HG03097 (cell line): Measurements from ENCODE around the gene PSD4.

ENCODE experiments used
- ATAC-seq: cut with Tn5 transposase; IDR thresholded peaks from one replicate; pipeline ENCODE4 v1.9.1; 2021; ENCODE audit not compliant: unreplicated experiment, low FRiP score

Gene PSD4

DNA sequence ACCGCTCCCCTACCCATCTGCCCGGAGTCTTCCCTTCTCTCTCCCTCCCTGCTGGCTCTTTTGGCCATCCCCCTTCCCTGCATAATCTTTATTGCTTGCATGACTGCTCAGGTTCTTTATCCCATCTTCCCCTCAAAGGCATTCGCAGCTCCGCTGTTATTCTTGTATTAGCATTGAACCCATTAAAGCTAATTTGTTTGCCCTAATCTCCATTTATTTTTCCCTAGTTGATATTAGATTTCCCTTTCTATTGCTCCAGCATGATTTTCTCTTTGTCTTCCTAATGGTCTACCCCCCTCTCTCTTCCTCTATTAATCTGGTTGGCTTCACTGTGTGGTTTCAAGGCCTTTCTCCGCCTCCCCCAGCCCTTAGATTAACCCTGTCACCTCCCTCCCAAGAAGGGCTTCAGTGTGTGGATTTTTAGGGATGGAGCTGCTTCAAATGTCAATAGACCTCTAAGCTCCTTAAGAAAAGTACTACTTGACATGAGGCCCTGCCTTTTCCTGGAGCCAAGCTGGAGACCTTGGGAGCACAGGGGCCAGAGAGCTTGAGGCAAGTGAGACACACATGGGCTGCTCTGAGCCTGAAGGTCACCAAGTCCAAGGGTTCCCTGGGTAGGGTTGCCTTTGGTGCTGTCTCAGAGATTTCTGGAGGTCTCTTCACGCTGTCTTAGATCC is 84.8 kb downstream of the PSD4 start:
- no peak for ATAC-seq
